Activated naive CD4-positive, alpha-beta T cell treated with anti-CD3 and anti-CD28 coated beads for 36 hours (primary cell): Measurements from ENCODE around the gene TF. TPM values are rescaled to one million over a fixed set of nuclear protein-coding genes. Genes with fewer than 3 reads are reported as not detected.

Source experiments
- CTCF ChIA-PET: fragments of 350-600 bp; sonication (Branson Sonifier 250); formaldehyde crosslinking; loops from one replicate; lab custom pipeline; 2021; ENCODE audit warnings: antibody characterized with exemption; lab: Charles Lee
- DNase-seq: peaks from one replicate; pipeline ENCODE4 v3.0.0-alpha.2; 2020
- H3K27ac Mint-ChIP-seq: one replicate; pipeline ENCODE4 v1.8.0; 2021; ENCODE audit warnings: mild to moderate bottlenecking, mixed read lengths
- H3K27me3 Mint-ChIP-seq: one replicate; pipeline ENCODE4 v1.8.0; 2021; ENCODE audit warnings: low read depth, mixed read lengths
- H3K36me3 Mint-ChIP-seq: one replicate; pipeline ENCODE4 v1.8.0; 2021; ENCODE audit warnings: low read depth, mixed read lengths
- H3K4me1 Mint-ChIP-seq: one replicate; pipeline ENCODE4 v1.8.0; 2021; ENCODE audit warnings: low read depth, mixed read lengths
- H3K4me3 Mint-ChIP-seq: one replicate; pipeline ENCODE4 v1.8.0; 2021; ENCODE audit warnings: mild to moderate bottlenecking, moderate library complexity, mixed read lengths
- H3K9me3 Mint-ChIP-seq: one replicate; pipeline ENCODE4 v1.8.0; 2021; ENCODE audit warnings: mixed read lengths
- intact Hi-C: fragments of 100-400 bp; cut with micrococcal nuclease; formaldehyde crosslinking; loops from one replicate; pipeline ENCODE4 v1.15.1; 2023
- total RNA-seq, 2 experiments: library from RNA; stranded (reverse); gene quantifications; one replicate each; pipeline ENCODE4 v1.2.3, GENCODE V29; 2021

Gene TF
- total RNA-seq, 2 experiments from 2014 or later, result 0.07 to 0.52 TPM

- no peak overlapping the region for H3K27ac Mint-ChIP-seq
- H3K36me3 Mint-ChIP-seq, result no peaks in the 10 kb centered on the region
- peaks cover 11% of the 10 kb centered on the region for H3K27me3 Mint-ChIP-seq
- H3K4me1 Mint-ChIP-seq, result no peaks in the 10 kb centered on the region
- CTCF ChIA-PET, result no interaction called here
- DNase-seq, result no peak
- no peak overlapping the region for H3K4me3 Mint-ChIP-seq
- no peaks in the 10 kb centered on the region for H3K9me3 Mint-ChIP-seq
- intact Hi-C loops, result no loop called here
These were observed 13.6 kb downstream of the TF start for GRCh38 chr3:133759740-133760305.

- no peak for DNase-seq
- no peaks in the 10 kb centered on the region for H3K9me3 Mint-ChIP-seq
- peaks cover 11% of the 10 kb centered on the region for H3K27me3 Mint-ChIP-seq
- intact Hi-C loops, result no loop called here
- H3K27ac Mint-ChIP-seq, result no peak overlapping the region
- CTCF ChIA-PET, result interaction anchor here (1.0 kb wide), 1 partner anchor 18 kb away, joined by 3 read pairs; no protein-coding TSS in a partner anchor
- H3K36me3 Mint-ChIP-seq, result no peaks in the 10 kb centered on the region
- no peak overlapping the region for H3K4me3 Mint-ChIP-seq
- no peaks in the 10 kb centered on the region for H3K4me1 Mint-ChIP-seq
These were observed 14.7 kb downstream of the TF start for GRCh38 chr3:133760916-133761315.

- CTCF ChIA-PET, result interaction anchor here (1.0 kb wide), 1 partner anchor 19 kb away, joined by 3 read pairs; no protein-coding TSS in a partner anchor
- no peaks in the 10 kb centered on the region for H3K36me3 Mint-ChIP-seq
- H3K27me3 Mint-ChIP-seq, result peaks cover 15% of the 10 kb centered on the region
- H3K9me3 Mint-ChIP-seq, result no peaks in the 10 kb centered on the region
- no peak overlapping the region for H3K4me3 Mint-ChIP-seq
- no peak overlapping the region for H3K27ac Mint-ChIP-seq
- DNase-seq, result no peak
- H3K4me1 Mint-ChIP-seq, result no peaks in the 10 kb centered on the region
- intact Hi-C loops, result no loop called here
These were observed 15.7 kb downstream of the TF start for GRCh38 chr3:133761605-133762484.

- H3K4me3 Mint-ChIP-seq, result no peak overlapping the region
- H3K27me3 Mint-ChIP-seq, result peaks cover 11% of the 10 kb centered on the region
- no peak for DNase-seq
- no peaks in the 10 kb centered on the region for H3K9me3 Mint-ChIP-seq
- CTCF ChIA-PET, result no interaction called here
- no peaks in the 10 kb centered on the region for H3K36me3 Mint-ChIP-seq
- intact Hi-C loops, result no loop called here
- no peaks in the 10 kb centered on the region for H3K4me1 Mint-ChIP-seq
- H3K27ac Mint-ChIP-seq, result no peak overlapping the region
These were observed 16.3 kb downstream of the TF start for GRCh38 chr3:133762539-133762938.

- peaks cover 11% of the 10 kb centered on the region for H3K27me3 Mint-ChIP-seq
- H3K9me3 Mint-ChIP-seq, result no peaks in the 10 kb centered on the region
- no peak overlapping the region for H3K4me3 Mint-ChIP-seq
- intact Hi-C loops, result no loop called here
- H3K36me3 Mint-ChIP-seq, result no peaks in the 10 kb centered on the region
- CTCF ChIA-PET, result no interaction called here
- H3K4me1 Mint-ChIP-seq, result no peaks in the 10 kb centered on the region
- H3K27ac Mint-ChIP-seq, result no peak overlapping the region
- DNase-seq, result no peak
These were observed 17.8 kb downstream of the TF start for GRCh38 chr3:133763797-133764683.

- Mint-ChIP-seq H3K4me1 (no peaks in the 10 kb centered on the region), H3K4me3 (no peak overlapping the region), H3K9me3 (no peaks in the 10 kb centered on the region), H3K36me3 (no peaks in the 10 kb centered on the region), H3K27me3 (peaks cover 11% of the 10 kb centered on the region), H3K27ac (no peak overlapping the region)
- DNase-seq, result no peak
- CTCF ChIA-PET, result no interaction called here
- intact Hi-C loops, result no loop called here
These were observed 19.1 kb downstream of the TF start for GRCh38 chr3:133765256-133765655.

- DNase-seq, result no peak
- Mint-ChIP-seq H3K27ac (no peak overlapping the region), H3K27me3 (peaks cover 9% of the 10 kb centered on the region), H3K4me1 (no peaks in the 10 kb centered on the region), H3K9me3 (no peaks in the 10 kb centered on the region), H3K36me3 (no peaks in the 10 kb centered on the region), H3K4me3 (no peak overlapping the region)
- intact Hi-C loops, result no loop called here
- CTCF ChIA-PET, result no interaction called here
These were observed 21.4 kb downstream of the TF start for GRCh38 chr3:133767607-133768006.

GRCh38 chr3:133769536-133769935 lies 23.3 kb downstream of the TF start:
- H3K36me3 Mint-ChIP-seq, result no peaks in the 10 kb centered on the region

GRCh38 chr3:133773732-133774131 lies 27.5 kb downstream of the TF start:
- H3K36me3 Mint-ChIP-seq, result no peaks in the 10 kb centered on the region
- H3K9me3 Mint-ChIP-seq, result no peaks in the 10 kb centered on the region
- H3K27me3 Mint-ChIP-seq, result peaks cover 6% of the 10 kb centered on the region
- H3K4me1 Mint-ChIP-seq, result no peaks in the 10 kb centered on the region
- intact Hi-C loops, result no loop called here
- CTCF ChIA-PET, result no interaction called here
- DNase-seq, result no peak
- H3K27ac Mint-ChIP-seq, result no peak overlapping the region
- no peak overlapping the region for H3K4me3 Mint-ChIP-seq

More at GRCh38 chr3:133769536-133769935, 23.3 kb downstream of the TF start:
- H3K4me1 Mint-ChIP-seq, result no peaks in the 10 kb centered on the region
- H3K9me3 Mint-ChIP-seq, result no peaks in the 10 kb centered on the region
- intact Hi-C loops, result no loop called here
- H3K27me3 Mint-ChIP-seq, result peaks cover 4% of the 10 kb centered on the region
- DNase-seq, result no peak
- CTCF ChIA-PET, result interaction anchor here (1.2 kb wide), 1 partner anchor 107 kb away, joined by 3 read pairs; no protein-coding TSS in a partner anchor
- no peak overlapping the region for H3K4me3 Mint-ChIP-seq
- H3K27ac Mint-ChIP-seq, result no peak overlapping the region

GRCh38 chr3:133775309-133775708 lies 29.1 kb downstream of the TF start:
- no peak for DNase-seq
- Mint-ChIP-seq H3K9me3 (no peaks in the 10 kb centered on the region), H3K4me1 (no peaks in the 10 kb centered on the region), H3K27ac (no peak overlapping the region), H3K4me3 (no peak overlapping the region), H3K36me3 (no peaks in the 10 kb centered on the region), H3K27me3 (peaks cover 12% of the 10 kb centered on the region)
- intact Hi-C loops, result no loop called here
- CTCF ChIA-PET, result no interaction called here

GRCh38 chr3:133775835-133776234 lies 29.6 kb downstream of the TF start:
- H3K36me3 Mint-ChIP-seq, result no peaks in the 10 kb centered on the region
- H3K27ac Mint-ChIP-seq, result no peak overlapping the region
- intact Hi-C loops, result no loop called here
- no peak for DNase-seq
- H3K4me3 Mint-ChIP-seq, result no peak overlapping the region
- H3K27me3 Mint-ChIP-seq, result peaks cover 12% of the 10 kb centered on the region
- CTCF ChIA-PET, result no interaction called here
- H3K9me3 Mint-ChIP-seq, result no peaks in the 10 kb centered on the region
- no peaks in the 10 kb centered on the region for H3K4me1 Mint-ChIP-seq

GRCh38 chr3:133776794-133777438 lies 30.7 kb downstream of the TF start:
- intact Hi-C loops, result no loop called here
- Mint-ChIP-seq H3K36me3 (no peaks in the 10 kb centered on the region), H3K4me1 (no peaks in the 10 kb centered on the region), H3K4me3 (no peak overlapping the region), H3K27me3 (peaks cover 12% of the 10 kb centered on the region), H3K27ac (no peak overlapping the region), H3K9me3 (no peaks in the 10 kb centered on the region)
- CTCF ChIA-PET, result no interaction called here
- DNase-seq, result no peak
